A549 (cell line): ENCODE data around the gene UST. TPM values are rescaled to one million over a fixed set of nuclear protein-coding genes. Genes with fewer than 3 reads are reported as not detected.

ENCODE experiments used
- ATAC-seq, 2 experiments: fragments of 200-7000 bp in 1 of 2; fragments of >200 bp in 1 of 2; cut with Nextera tagmentation in 1 of 2; cut with Tn5 transposase in 1 of 2; 3 replicates each; pipeline versions ENCODE4 v1.8.0 to v1.9.1; 2018 to 2020; ENCODE audit warnings: mild to moderate bottlenecking in 1 of 2, moderate library complexity in 1 of 2
- CTCF ChIA-PET: fragments of 300-600 bp; sonication (Branson Sonifier 250); formaldehyde crosslinking; extraction: SDS; loops from one replicate; lab custom pipeline; 2021; ENCODE audit warnings: antibody characterized with exemption, inconsistent platforms; lab: Yijun Ruan, JAX
- POLR2A ChIA-PET: fragments of 350-600 bp; formaldehyde crosslinking; extraction: SDS; loops from one replicate; lab custom pipeline; 2021; ENCODE audit warnings: antibody characterized with exemption, inconsistent platforms; lab: Yijun Ruan, JAX
- DNase-seq, 2 experiments: peaks; one replicate each; pipeline versions ENCODE4 v3.0.0 to v3.0.0-alpha.2; 2011 to 2016; ENCODE audit warnings: low read depth in 1 of 2, low spot score in 1 of 2
- FAIRE-seq: peaks from 2 replicates; lab custom pipeline; 2011; peaks lifted over from hg19 to GRCh38; lab: Jason Lieb, UNC
- H3K27ac ChIP-seq, 2 experiments: fragments of >200 bp; sonication (Bioruptor Twin); formaldehyde crosslinking; 3 replicates each; pipeline ENCODE4 v1.5.1; 2016 to 2017
- H3K4me1 ChIP-seq: fragments of >200 bp; sonication (Bioruptor Twin); formaldehyde crosslinking; 3 replicates; pipeline ENCODE4 v1.6.1; 2016
- H3K4me2 ChIP-seq: fragments of >200 bp; sonication (Bioruptor Twin); formaldehyde crosslinking; 3 replicates; pipeline ENCODE4 v1.6.1; 2016
- H3K4me3 ChIP-seq: fragments of >200 bp; sonication (Bioruptor Twin); formaldehyde crosslinking; 3 replicates; pipeline ENCODE4 v1.5.1; 2016
- H3K9me3 ChIP-seq: fragments of >200 bp; sonication (Bioruptor Twin); formaldehyde crosslinking; 3 replicates; pipeline ENCODE4 v1.6.1; 2016
- CBX2 ChIP-seq: fragments of 200-600 bp; sonication (generic); IDR thresholded peaks from 2 replicates; pipeline ENCODE4 v1.6.1; 2016; ENCODE audit warnings: low read depth, mild to moderate bottlenecking, borderline replicate concordance
- CEBPB ChIP-seq, 2 experiments: fragments of >200 bp in 1 of 2; sonication (Bioruptor Twin) in 1 of 2; formaldehyde crosslinking in 1 of 2; IDR thresholded peaks; 2 replicates each; pipeline ENCODE4 v1.6.1; 2012 to 2016
- CHD2 ChIP-seq: fragments of 150-350 bp; IDR thresholded peaks from 2 replicates; pipeline ENCODE4 v1.6.1; 2014; ENCODE audit warnings: low read length; ENCODE audit not compliant: partially characterized antibody
- EHF ChIP-seq: fragments of 250-450 bp; sonication (Bioruptor Pico); IDR thresholded peaks from 2 replicates; pipeline ENCODE4 v1.5.0; 2020; ENCODE audit warnings: mild to moderate bottlenecking
- FOSB ChIP-seq: fragments of 250-450 bp; sonication (Bioruptor Pico); IDR thresholded peaks from 2 replicates; pipeline ENCODE4 v1.5.0; 2020; ENCODE audit warnings: mild to moderate bottlenecking, moderate library complexity
- FOSL2 ChIP-seq, 2 experiments: fragments of 450-650 bp in 1 of 2; fragments of >200 bp in 1 of 2; sonication (Bioruptor Twin) in 1 of 2; formaldehyde crosslinking; IDR thresholded peaks; 2 replicates each; pipeline versions ENCODE4 v1.5.0 to v1.6.1; 2016 to 2020; ENCODE audit warnings: mild to moderate bottlenecking in 1 of 2, moderate library complexity in 1 of 2
- FOXS1 ChIP-seq: fragments of 250-450 bp; sonication (Bioruptor Pico); IDR thresholded peaks from 2 replicates; pipeline ENCODE4 v1.5.0; 2020; ENCODE audit warnings: mild to moderate bottlenecking, moderate library complexity
- GATA3 ChIP-seq: IDR thresholded peaks from 2 replicates; pipeline ENCODE4 v1.6.1; 2012; ENCODE audit warnings: borderline replicate concordance
- HOXA7 ChIP-seq: fragments of 250-450 bp; sonication (Bioruptor Pico); IDR thresholded peaks from 2 replicates; pipeline ENCODE4 v1.5.0; 2020; ENCODE audit warnings: mild to moderate bottlenecking, moderate library complexity
- HOXB5 ChIP-seq: fragments of 250-450 bp; sonication (Bioruptor Pico); IDR thresholded peaks from 2 replicates; pipeline ENCODE4 v1.5.0; 2020; ENCODE audit warnings: mild to moderate bottlenecking, moderate library complexity
- JUNB ChIP-seq: fragments of >200 bp; sonication (Bioruptor Twin); formaldehyde crosslinking; IDR thresholded peaks from 2 replicates; pipeline ENCODE4 v1.6.1; 2016
- KDM1A ChIP-seq: fragments of 200-600 bp; sonication (generic); IDR thresholded peaks from 2 replicates; pipeline ENCODE4 v1.6.1; 2016; ENCODE audit warnings: low read depth, mild to moderate bottlenecking
- MAZ ChIP-seq: fragments of 150-350 bp; IDR thresholded peaks from 2 replicates; pipeline ENCODE4 v1.6.1; 2014; ENCODE audit warnings: antibody characterized with exemption, low read depth, low read length, borderline replicate concordance
- PHF8 ChIP-seq: fragments of 200-600 bp; sonication (generic); IDR thresholded peaks from 2 replicates; pipeline ENCODE4 v1.6.1; 2016; ENCODE audit warnings: low read depth, mild to moderate bottlenecking, antibody characterized with exemption, moderate library complexity, borderline replicate concordance
- POLR2AphosphoS2 ChIP-seq: conservative IDR thresholded peaks from 2 replicates; pipeline ENCODE4 v1.6.1; 2012; ENCODE audit warnings: low read length, improper control_type of control experiment, inconsistent platforms
- RARB ChIP-seq: fragments of 250-450 bp; sonication (Bioruptor Pico); IDR thresholded peaks from 2 replicates; pipeline ENCODE4 v1.8.0; 2021; ENCODE audit warnings: mild to moderate bottlenecking, moderate library complexity
- RCOR1 ChIP-seq: fragments of 150-350 bp; IDR thresholded peaks from 2 replicates; pipeline ENCODE4 v1.6.1; 2014; ENCODE audit warnings: antibody characterized with exemption, low read length, low read depth
- RFX5 ChIP-seq: fragments of 450-650 bp; IDR thresholded peaks from 2 replicates; pipeline ENCODE4 v1.7.1; 2014; ENCODE audit warnings: antibody characterized with exemption, mild to moderate bottlenecking, moderate library complexity
- SREBF2 ChIP-seq: fragments of 450-650 bp; IDR thresholded peaks from 2 replicates; pipeline ENCODE4 v1.6.1; 2014; ENCODE audit warnings: mild to moderate bottlenecking, moderate library complexity
- ZC3H11A ChIP-seq: fragments of 450-650 bp; IDR thresholded peaks from 2 replicates; pipeline ENCODE4 v1.6.1; 2014; ENCODE audit warnings: antibody characterized with exemption, mild to moderate bottlenecking
- ZSCAN20 ChIP-seq: fragments of 250-450 bp; sonication (Bioruptor Pico); IDR thresholded peaks from 2 replicates; pipeline ENCODE4 v1.8.0; 2022; ENCODE audit warnings: mild to moderate bottlenecking, moderate library complexity
- WGBS: methylation state at CpG from one replicate; pipeline ENCODE4 v1.1.6; 2017; ENCODE audit errors: missing lambda C conversion rate; 5-methylcytosine and 5-hydroxymethylcytosine counted together
- polyA plus RNA-seq, 4 experiments: library from polyadenylated mRNA; depleted of rRNA in 3 of 4; stranded (reverse); fragments of >200 nt; fragmentation: RNase III in 1 of 4; extraction: RNeasy Plus Mini Kit Qiagen cat#74134 plus additional on column Dnase treatment in 1 of 4; gene quantifications; 2 replicates in 3 of 4; 3 replicates in 1 of 4; pipeline ENCODE4 v1.2.3, GENCODE V29; 2011 to 2017
- TF ChIP-seq, protein P1 (sequence below): IDR thresholded peaks from 2 replicates; pipeline ENCODE4 v1.6.1; 2012; ENCODE audit warnings: low read depth, borderline replicate concordance
- TF ChIP-seq, protein P2 (sequence below): fragments of >200 bp; sonication (Bioruptor Twin); formaldehyde crosslinking; IDR thresholded peaks from 3 replicates; pipeline ENCODE4 v1.6.1; 2016
- TF ChIP-seq, protein P3 (sequence below): fragments of 250-450 bp; sonication (Bioruptor Pico); IDR thresholded peaks from 2 replicates; pipeline ENCODE4 v1.5.0; 2020; ENCODE audit warnings: low read depth, mild to moderate bottlenecking, moderate library complexity
- TF ChIP-seq, protein P4 (sequence below): fragments of >200 bp; sonication (Bioruptor Twin); formaldehyde crosslinking; IDR thresholded peaks from 3 replicates; pipeline ENCODE4 v1.5.1; 2016
- TF ChIP-seq, protein P5 (sequence below): fragments of 150-350 bp; IDR thresholded peaks from 2 replicates; pipeline ENCODE4 v1.6.1; 2014; ENCODE audit warnings: low read depth, mild to moderate bottlenecking, low read length
- TF ChIP-seq, protein P6 (sequence below): IDR thresholded peaks from 2 replicates; pipeline ENCODE4 v1.6.1; 2012

Gene UST
- polyA plus RNA-seq, 2 of the 4 experiments (the other 2 are of a cell fraction), result 0.54 to 1.7 TPM

DNA sequence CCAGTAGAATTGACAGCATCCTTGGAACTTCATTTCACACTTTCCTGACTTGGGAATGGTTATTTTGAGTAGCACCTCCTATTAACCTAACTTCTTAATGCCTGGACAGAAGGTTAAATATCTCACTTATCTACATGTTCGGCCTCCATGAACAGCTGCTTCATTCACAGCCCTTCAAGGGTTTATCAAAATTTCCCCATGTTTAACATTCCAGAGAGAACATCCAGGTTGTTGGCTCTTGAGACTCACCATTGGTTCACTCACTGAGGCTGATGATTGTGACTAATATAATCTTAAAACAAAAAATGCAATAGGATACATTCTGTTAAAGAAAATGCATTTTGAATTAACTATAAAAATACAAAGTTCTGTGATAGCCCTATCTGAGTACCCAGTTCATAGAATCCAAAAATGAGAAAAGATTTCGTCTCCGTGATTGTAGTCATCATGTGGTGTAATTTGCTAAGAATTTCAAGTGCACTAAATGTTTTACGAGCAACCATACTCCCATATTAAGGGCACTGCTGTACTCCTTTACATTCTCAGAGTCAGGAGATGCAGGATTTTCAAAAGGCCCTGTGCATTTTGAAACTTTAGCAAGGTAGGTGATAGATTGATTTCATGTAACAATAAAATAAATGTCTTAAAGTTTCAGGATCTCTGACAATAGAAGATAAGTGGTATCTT is 310.1 kb downstream of the UST start:
- Histone ChIP-seq H3K27ac (no peak overlapping the region; a peak in 1 of 6 replicates), H3K4me2 (no peak overlapping the region), H3K4me1 (peaks cover 55% of the 10 kb centered on the region), H3K4me3 (no peak overlapping the region)
- FAIRE-seq, result no peak
- no peak for TF ChIP-seq HOXB5
- TF ChIP-seq CEBPB (IDR thresholded peaks at IDR 0.05), result no peak
- no peak for TF ChIP-seq FOXS1
- no peak for TF ChIP-seq MAZ
- no peak for TF ChIP-seq HOXA7 (CRISPR knock-in tag)
- no peak for TF ChIP-seq FOSB (CRISPR knock-in tag)
- no peak for TF ChIP-seq ZSCAN20 (CRISPR knock-in tag)
- no peak for TF ChIP-seq CBX2
- TF ChIP-seq, protein P1, sequence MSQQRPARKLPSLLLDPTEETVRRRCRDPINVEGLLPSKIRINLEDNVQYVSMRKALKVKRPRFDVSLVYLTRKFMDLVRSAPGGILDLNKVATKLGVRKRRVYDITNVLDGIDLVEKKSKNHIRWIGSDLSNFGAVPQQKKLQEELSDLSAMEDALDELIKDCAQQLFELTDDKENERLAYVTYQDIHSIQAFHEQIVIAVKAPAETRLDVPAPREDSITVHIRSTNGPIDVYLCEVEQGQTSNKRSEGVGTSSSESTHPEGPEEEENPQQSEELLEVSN, result no peak
- TF ChIP-seq CHD2, result no peak
- no peak for TF ChIP-seq RCOR1
- no peak for TF ChIP-seq EHF (CRISPR knock-in tag)
- TF ChIP-seq, protein P2, sequence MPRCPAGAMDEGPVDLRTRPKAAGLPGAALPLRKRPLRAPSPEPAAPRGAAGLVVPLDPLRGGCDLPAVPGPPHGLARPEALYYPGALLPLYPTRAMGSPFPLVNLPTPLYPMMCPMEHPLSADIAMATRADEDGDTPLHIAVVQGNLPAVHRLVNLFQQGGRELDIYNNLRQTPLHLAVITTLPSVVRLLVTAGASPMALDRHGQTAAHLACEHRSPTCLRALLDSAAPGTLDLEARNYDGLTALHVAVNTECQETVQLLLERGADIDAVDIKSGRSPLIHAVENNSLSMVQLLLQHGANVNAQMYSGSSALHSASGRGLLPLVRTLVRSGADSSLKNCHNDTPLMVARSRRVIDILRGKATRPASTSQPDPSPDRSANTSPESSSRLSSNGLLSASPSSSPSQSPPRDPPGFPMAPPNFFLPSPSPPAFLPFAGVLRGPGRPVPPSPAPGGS, result no peak
- TF ChIP-seq, protein P3, sequence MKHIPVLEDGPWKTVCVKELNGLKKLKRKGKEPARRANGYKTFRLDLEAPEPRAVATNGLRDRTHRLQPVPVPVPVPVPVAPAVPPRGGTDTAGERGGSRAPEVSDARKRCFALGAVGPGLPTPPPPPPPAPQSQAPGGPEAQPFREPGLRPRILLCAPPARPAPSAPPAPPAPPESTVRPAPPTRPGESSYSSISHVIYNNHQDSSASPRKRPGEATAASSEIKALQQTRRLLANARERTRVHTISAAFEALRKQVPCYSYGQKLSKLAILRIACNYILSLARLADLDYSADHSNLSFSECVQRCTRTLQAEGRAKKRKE, result no peak
- TF ChIP-seq PHF8, result no peak
- no peak for TF ChIP-seq FOSL2 (IDR thresholded peaks at IDR 0.05)
- TF ChIP-seq FOSL2 (CRISPR knock-in tag; IDR thresholded peaks at IDR 0.05), result no peak
- no peak for TF ChIP-seq ZC3H11A
- TF ChIP-seq KDM1A, result no peak
- TF ChIP-seq, all 56 proteins: peak for 0
- DNase-seq (no peak), ATAC-seq (no peak)
- ChIA-PET CTCF (no interaction called here), POLR2A (no interaction called here)
- 88% methylated on average over 4 of the region's 4 CpGs for WGBS
- H3K9me3 ChIP-seq, result no peaks in the 10 kb centered on the region

DNA sequence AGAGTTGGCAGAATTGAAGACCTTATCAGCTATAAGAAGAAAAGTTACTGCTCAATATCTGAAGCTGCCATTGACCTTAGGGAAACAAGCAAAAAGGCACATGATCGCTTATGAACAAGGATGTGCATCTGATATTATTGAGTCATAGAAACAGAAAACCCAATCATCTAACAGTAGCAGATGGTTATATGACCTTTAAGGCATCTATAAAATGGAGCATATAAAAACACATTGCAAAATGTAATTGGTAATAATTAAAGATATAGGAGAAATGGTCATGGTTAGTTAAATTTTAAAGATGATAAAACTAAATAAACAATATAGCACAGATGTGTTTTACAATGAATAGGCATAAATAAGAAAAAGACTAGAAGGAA is 310.6 kb downstream of the UST start:
- no peak for FAIRE-seq
- TF ChIP-seq, protein P4, sequence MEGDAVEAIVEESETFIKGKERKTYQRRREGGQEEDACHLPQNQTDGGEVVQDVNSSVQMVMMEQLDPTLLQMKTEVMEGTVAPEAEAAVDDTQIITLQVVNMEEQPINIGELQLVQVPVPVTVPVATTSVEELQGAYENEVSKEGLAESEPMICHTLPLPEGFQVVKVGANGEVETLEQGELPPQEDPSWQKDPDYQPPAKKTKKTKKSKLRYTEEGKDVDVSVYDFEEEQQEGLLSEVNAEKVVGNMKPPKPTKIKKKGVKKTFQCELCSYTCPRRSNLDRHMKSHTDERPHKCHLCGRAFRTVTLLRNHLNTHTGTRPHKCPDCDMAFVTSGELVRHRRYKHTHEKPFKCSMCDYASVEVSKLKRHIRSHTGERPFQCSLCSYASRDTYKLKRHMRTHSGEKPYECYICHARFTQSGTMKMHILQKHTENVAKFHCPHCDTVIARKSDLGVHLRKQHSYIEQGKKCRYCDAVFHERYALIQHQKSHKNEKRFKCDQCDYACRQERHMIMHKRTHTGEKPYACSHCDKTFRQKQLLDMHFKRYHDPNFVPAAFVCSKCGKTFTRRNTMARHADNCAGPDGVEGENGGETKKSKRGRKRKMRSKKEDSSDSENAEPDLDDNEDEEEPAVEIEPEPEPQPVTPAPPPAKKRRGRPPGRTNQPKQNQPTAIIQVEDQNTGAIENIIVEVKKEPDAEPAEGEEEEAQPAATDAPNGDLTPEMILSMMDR, result no peak
- TF ChIP-seq, protein P5, sequence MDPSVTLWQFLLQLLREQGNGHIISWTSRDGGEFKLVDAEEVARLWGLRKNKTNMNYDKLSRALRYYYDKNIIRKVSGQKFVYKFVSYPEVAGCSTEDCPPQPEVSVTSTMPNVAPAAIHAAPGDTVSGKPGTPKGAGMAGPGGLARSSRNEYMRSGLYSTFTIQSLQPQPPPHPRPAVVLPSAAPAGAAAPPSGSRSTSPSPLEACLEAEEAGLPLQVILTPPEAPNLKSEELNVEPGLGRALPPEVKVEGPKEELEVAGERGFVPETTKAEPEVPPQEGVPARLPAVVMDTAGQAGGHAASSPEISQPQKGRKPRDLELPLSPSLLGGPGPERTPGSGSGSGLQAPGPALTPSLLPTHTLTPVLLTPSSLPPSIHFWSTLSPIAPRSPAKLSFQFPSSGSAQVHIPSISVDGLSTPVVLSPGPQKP, result no peak
- TF ChIP-seq FOXS1 (no peak), RFX5 (no peak), POLR2AphosphoS2 (no peak), GATA3 (no peak), PHF8 (no peak), JUNB (no peak), FOSB (CRISPR knock-in tag) (no peak), SREBF2 (no peak), RARB (CRISPR knock-in tag) (no peak)
- TF ChIP-seq, protein P6, sequence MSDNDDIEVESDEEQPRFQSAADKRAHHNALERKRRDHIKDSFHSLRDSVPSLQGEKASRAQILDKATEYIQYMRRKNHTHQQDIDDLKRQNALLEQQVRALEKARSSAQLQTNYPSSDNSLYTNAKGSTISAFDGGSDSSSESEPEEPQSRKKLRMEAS, result no peak
- no peak overlapping the region for H3K4me2 ChIP-seq
- H3K9me3 ChIP-seq, result no peaks in the 10 kb centered on the region
- H3K27ac ChIP-seq, result no peak overlapping the region
- no peak overlapping the region for H3K4me3 ChIP-seq
- peaks cover 60% of the 10 kb centered on the region for H3K4me1 ChIP-seq
- 83% methylated on average over 1 of the region's 1 CpG for WGBS
- no peak for ATAC-seq
- no peak for DNase-seq
- POLR2A ChIA-PET, result no interaction called here
- CTCF ChIA-PET, result interaction anchor here (0.7 kb wide), 1 partner anchor 9 kb away, joined by 3 read pairs; no protein-coding TSS in a partner anchor
